Activated T-helper 1 cell treated with Interleukin-2 at 50 U/mL for 16 hours (primary cell): ENCODE results near the gene ADAMTSL1.

Source experiments
- DNase-seq: peaks from one replicate; pipeline ENCODE4 v3.0.0-alpha.2; 2020; ENCODE audit warnings: low read depth

Gene ADAMTSL1

DNA sequence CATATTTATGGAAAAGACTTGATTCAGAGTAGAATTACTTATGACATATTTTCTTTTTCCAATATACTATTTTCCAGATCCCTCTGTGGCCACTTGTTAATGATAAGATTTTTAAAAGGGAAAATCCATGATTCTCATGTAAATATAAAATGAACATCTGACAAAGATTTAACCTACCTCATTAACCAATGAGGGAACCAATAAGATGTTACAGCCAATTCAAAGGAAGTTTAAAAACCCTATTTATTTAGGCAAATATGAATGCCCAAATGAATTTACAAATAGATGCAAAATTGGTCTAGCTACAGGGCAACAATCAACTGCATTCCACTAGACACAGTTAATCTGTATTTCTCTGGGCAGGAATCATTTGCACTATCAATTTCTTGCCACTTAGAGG lies 226.8 kb downstream of the ADAMTSL1 start:
- no peak for DNase-seq

GRCh38 chr9:18703151-18703900 lies 229.4 kb downstream of the ADAMTSL1 start:
- no peak for DNase-seq

- DNase-seq = no peak
Measured at GRCh38 chr9:18703901-18704379, 230.0 kb downstream of the ADAMTSL1 start.

GRCh38 chr9:18705796-18706392 lies 231.9 kb downstream of the ADAMTSL1 start:
- no peak for DNase-seq

DNA sequence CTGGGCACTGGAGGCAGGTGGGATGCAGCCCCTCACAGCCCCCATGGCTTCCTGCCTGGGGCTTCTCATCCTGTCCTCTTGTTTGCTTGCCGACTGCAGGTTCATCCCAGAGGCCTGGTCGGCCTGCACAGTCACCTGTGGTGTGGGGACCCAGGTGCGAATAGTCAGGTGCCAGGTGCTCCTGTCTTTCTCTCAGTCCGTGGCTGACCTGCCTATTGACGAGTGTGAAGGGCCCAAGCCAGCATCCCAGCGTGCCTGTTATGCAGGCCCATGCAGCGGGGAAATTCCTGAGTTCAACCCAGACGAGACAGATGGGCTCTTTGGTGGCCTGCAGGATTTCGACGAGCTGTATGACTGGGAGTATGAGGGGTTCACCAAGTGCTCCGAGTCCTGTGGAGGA lies 232.7 kb downstream of the ADAMTSL1 start:
- no peak for DNase-seq

DNA sequence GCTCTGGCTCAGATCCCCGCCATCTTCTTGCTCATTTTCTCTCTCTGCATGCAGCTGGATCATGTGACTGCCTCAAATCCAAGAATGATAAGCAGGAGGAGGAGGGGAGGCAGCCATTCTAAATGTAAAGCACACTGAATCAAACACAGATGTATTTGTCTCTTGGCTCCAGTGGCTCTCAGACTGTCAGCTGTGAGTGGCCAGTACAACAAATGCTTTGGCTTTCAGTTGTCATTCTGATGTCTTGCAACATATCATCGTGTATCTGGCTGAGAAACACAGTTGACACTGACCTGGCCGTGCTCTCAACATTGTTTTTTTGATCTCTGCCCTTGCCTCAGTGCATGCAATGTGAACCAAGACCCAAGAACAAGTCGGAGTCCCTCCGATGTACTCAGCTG lies 233.1 kb downstream of the ADAMTSL1 start:
- no peak for DNase-seq

DNA sequence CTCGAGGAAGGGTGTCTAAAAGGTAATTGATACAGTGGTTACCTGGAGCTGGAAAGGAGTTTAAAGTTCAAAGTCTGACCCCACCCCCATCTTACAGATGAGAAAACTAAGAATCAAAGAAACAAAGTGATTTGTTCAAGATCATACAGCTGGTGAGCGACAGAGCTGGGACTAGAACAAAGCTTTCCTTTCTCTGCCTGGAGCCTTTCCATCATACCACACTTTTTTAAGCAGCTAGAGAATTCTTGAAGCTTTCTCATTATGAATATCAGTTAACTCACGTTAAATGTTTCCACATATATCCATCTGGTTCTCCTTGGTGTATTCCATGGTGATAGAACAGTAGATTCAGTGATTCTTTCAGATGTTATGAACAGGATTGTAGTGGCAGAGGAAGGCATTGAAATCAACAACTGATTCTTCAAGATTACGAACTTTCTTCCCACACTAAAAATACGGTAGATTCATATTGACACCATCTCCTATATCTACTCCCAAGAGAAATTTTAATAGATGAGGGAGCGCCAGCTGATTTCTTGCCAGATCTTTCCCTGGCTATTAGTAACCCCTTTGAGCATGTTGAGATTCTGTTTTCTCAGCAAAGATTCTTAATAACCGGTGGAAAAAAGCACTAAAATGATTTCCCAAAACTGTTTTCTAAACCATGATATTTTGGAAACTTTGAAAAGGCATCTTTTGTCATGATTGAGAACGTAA lies 233.7 kb downstream of the ADAMTSL1 start:
- no peak for DNase-seq

DNA sequence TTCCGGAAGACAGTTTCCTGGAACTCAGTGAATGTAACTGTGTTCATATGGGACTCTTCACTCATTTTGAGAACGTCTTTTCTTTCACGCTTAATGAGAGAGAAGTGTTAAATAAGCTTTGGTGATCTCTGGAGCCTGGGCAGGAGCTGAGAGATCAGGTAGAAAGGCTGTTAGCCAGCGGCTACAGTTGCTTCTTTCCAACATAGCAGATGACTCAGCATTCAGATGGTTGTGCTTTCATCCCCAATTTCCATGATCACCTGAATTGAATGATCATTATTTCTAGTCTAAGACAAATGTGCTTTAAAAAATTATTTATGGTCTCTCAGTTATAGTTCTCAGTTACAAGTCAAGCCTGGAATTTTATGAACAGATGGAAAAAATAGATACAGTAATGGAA lies 234.5 kb downstream of the ADAMTSL1 start:
- no peak for DNase-seq

- DNase-seq = no peak
Measured at GRCh38 chr9:18710065-18710464, 236.1 kb downstream of the ADAMTSL1 start.

- DNase-seq = no peak
Measured at GRCh38 chr9:18717759-18718158, 243.8 kb downstream of the ADAMTSL1 start.

DNA sequence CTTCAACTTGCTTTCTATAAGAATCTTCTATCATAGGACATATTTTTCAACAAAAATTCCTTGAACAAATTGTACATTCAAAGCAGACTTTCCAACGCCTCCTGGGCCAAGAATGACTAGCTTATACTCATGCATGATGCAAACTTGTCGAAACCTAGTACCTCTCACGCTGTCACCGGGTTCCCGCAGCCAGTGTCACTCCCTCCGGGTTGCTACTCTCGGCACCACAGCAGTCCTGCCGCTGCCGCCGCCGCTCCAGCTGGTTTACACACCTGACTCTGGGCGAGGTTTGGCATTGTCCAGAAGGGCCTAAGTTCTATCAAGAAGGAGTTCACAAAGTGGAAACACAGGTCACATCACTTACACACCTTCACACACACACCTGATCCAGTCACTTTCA lies 244.4 kb downstream of the ADAMTSL1 start:
- DNase-seq = no peak

- no peak for DNase-seq
Measured at GRCh38 chr9:18718932-18719331, 245.0 kb downstream of the ADAMTSL1 start.

- DNase-seq = no peak
Measured at GRCh38 chr9:18720691-18721090, 246.7 kb downstream of the ADAMTSL1 start.

- DNase-seq = no peak
Measured at GRCh38 chr9:18721267-18721994, 247.5 kb downstream of the ADAMTSL1 start.

DNA sequence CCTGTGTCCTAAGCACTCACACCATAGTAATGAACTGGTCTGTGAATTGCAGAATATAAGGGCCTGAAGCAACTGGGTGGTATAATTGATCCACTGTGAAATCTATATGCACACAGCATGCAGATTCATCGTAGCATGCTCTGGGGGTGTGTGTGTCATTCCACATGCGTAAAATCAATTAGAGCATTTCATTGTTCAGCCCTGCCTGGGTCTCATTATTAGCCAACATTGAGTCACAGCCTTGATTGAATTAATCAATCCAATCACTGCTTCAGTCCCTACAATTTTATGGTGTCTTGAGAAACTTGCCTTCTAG lies 248.0 kb downstream of the ADAMTSL1 start:
- DNase-seq = no peak

- no peak for DNase-seq
Measured at GRCh38 chr9:18722882-18723281, 248.9 kb downstream of the ADAMTSL1 start.

DNA sequence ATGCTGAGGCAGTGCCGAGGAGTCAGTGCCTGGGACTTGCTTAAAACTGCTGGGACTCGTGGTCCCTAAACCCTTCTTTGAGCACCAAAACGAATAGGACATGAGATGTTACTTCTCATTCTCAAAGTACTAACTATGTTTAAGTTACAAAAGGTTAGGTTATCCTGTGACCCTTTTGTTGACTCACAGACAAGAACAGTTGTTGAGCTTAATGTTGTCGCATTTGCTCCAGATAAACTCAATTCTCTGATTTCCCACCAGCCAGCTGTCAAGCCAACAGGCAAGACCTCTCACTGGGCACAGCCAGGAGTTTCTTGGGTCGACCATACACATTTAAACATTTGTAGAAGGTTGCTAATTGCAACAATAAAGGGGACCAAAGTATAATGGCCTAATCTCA lies 249.4 kb downstream of the ADAMTSL1 start:
- no peak for DNase-seq

DNA sequence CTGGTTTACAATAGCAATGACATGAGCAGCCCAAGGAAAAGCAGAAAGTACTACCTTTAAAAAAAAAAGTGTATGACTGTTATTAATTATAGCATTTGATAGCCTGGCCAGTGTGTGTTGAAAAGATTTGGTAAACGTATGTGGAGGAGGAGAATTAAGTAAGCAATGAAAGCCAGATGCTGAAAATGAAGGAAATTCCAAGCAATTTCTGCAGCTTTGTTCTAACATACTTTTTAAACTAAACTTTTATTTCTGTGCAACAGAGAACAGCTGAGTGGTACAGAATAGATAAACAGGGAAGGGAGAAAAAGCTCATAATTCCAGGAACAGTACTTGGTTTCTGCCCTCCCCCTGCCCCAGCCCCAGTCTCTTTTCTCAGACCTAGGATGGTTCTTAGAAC lies 252.6 kb downstream of the ADAMTSL1 start:
- DNase-seq = no peak

DNA sequence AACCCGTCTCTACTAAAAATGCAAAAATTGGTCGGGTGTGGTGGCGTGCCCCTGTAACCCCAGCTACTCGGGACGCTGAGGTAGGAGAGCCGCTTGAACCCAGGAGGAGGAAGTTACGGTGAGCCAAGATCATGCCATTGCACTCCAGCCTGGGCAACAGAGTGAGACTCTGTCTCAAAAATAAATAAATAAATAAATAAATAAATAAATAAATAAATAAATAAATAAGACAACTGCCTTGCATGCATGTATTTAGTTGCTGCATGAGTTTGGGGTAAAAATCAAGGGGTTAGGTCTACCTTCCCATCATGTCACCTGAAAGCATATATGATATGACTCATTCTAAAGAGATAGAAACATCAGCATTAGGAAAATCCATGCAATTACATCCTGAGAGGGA lies 254.0 kb downstream of the ADAMTSL1 start:
- DNase-seq = no peak

GRCh38 chr9:18728642-18729041 lies 254.7 kb downstream of the ADAMTSL1 start:
- DNase-seq = no peak

DNA sequence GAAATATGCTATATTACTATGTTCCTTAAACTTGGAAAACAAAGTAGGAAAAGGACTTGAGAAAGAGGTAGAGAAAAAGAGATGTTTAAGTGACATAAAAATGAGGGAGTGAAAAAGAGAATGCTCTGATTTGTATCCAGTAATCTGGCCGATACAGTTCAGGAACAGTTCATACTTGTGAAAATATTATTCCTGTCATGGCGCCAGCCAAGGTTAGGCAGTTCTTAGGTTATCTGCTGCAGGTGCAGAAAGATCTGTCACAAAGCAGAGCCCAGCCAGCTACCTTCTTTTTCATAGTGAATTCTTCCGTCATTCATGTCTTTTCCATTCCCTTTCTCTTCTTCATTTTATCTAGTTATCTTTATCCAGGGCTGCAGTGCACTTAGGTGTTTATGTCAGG lies 256.3 kb downstream of the ADAMTSL1 start:
- no peak for DNase-seq

DNA sequence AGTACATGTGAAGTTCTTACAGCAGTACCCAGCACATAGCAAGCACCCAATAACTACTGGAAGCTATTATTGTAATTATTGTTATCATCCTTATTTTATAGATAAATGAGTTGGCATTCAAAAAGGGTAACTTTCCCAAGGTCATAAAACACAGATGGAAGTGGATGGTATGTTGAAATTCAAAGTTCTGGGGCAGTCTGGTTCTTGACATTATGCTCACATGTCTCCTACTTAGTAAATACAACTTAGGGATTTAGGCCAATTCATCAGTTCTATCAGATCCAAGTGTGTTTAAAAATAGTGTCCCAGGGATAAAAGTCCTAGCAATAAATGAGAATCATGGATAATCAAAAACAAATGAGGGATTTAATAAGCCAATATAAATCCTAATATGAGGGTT lies 265.2 kb downstream of the ADAMTSL1 start:
- DNase-seq = no peak
